HEK293T (cell line): ENCODE data around the gene IRF8.

Experiments used
- ELF4 ChIP-seq: fragments of 450-650 bp; IDR thresholded peaks from 2 replicates; pipeline ENCODE4 v1.6.1; 2017; ENCODE audit warnings: antibody characterized with exemption
- NFRKB ChIP-seq: fragments of 450-650 bp; IDR thresholded peaks from 2 replicates; pipeline ENCODE4 v1.6.1; 2016; ENCODE audit warnings: mild to moderate bottlenecking, moderate library complexity

DNA sequence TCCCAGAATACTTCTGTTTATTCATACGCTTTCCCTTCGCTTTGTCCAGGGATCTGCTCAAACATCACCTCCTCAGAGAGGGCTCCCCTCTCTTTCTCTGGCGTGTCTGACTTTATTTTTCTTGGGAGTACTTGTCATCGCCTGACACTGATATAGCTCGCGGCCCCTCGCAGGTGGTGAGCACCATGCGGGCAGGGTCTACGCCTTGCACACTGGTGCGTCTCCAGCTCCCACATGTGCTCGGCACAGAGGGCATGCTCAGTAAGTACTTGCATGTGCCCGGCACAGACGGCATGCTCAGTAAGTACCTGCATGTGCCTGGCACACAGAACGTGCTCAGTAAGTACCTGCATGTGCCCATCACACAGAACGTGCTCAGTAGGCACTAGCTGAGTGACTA is 57.5 kb downstream of the IRF8 start:
- TF ChIP-seq NFRKB = no peak
- no peak for TF ChIP-seq ELF4
